HEK293T (cell line): Measurements from ENCODE around the gene ACIN1.

Source experiments
- FOXA1 ChIP-seq: fragments of 450-650 bp; IDR thresholded peaks from 2 replicates; pipeline ENCODE4 v1.6.1; 2016; ENCODE audit warnings: mild to moderate bottlenecking
- NFRKB ChIP-seq: fragments of 450-650 bp; IDR thresholded peaks from 2 replicates; pipeline ENCODE4 v1.6.1; 2016; ENCODE audit warnings: mild to moderate bottlenecking, moderate library complexity
- SUZ12 ChIP-seq: fragments of 450-650 bp; IDR thresholded peaks from 2 replicates; pipeline ENCODE4 v1.6.1; 2016; ENCODE audit warnings: mild to moderate bottlenecking

DNA sequence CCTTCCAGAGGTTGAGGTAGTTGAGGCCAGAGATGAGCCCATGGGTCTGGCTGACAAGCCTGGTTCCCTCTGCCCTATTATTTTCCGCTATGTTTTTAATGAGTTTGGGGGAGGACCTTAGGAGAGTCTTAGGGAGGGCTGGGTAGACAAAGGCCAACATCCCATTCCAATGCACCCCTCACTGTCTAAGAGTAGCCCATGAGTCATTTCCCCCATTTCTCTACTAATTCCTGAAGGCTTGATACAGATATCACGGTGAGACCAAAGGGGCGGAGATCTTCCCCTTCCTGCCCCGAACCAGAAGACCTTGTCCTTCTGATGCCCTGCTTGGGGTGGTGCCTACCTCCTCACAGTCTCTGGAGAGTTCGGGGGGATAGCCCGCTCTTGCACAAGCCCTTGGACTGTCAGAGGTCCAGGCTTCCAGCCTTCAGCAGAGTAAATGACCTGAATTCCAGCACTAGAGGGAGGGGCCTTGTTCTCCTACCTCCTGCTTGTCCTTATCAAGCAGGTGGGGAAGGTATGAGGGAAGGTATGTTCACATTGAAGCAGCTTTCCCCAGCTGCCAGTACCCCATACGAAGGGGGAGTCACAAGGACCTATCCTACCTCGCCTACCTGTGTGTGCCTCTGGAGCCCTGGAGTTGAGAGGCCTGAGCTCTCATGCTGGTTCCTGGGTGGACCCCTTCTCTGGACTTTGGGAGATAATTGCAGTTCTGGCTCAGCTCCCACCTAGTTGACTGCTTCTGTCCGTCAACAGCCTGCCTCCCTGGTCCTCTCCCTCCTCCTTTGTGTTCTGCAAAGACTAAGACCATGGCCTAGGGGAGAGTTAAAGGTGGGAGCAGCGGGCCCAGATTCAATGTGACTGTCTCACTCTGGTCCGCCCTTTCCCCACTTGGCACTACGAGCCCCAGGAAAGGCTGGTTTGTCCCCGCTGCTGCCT, 49.2 kb downstream of the ACIN1 start:
- TF ChIP-seq SUZ12 (no peak), NFRKB (no peak), FOXA1 (no peak)
